Nephron (organoid): ENCODE data around the gene FSTL4.
A peak's percentile ranks its signal among the peaks of the same experiment; 100 is the strongest.

Source experiments
- H3K27ac Mint-ChIP-seq, 3 experiments: 2 replicates each; pipeline ENCODE4 v1.8.0; 2020; ENCODE audit warnings: mixed read lengths in 3 of 3, mild to moderate bottlenecking in 2 of 3, moderate library complexity in 1 of 3
- H3K27me3 Mint-ChIP-seq: 2 replicates; pipeline ENCODE4 v1.8.0; 2021; ENCODE audit warnings: low read depth, mild to moderate bottlenecking, moderate library complexity, mixed read lengths
- H3K36me3 Mint-ChIP-seq: 2 replicates; pipeline ENCODE4 v1.8.0; 2020; ENCODE audit warnings: low read depth, mixed read lengths
- H3K4me1 Mint-ChIP-seq: 2 replicates; pipeline ENCODE4 v1.8.0; 2020; ENCODE audit warnings: mixed read lengths
- H3K4me3 Mint-ChIP-seq, 3 experiments: 2 replicates each; pipeline ENCODE4 v1.8.0; 2020; ENCODE audit warnings: mild to moderate bottlenecking in 3 of 3, mixed read lengths in 3 of 3, moderate library complexity in 2 of 3
- H3K9me3 Mint-ChIP-seq: 2 replicates; pipeline ENCODE4 v1.8.0; 2020; ENCODE audit warnings: mixed read lengths
- CTCF ChIP-seq, 3 experiments: fragments of 200-600 bp; sonication (generic); IDR thresholded peaks; one replicate each; pipeline ENCODE4 v1.5.0; 2021; ENCODE audit warnings: antibody characterized with exemption in 3 of 3; ENCODE audit not compliant: unreplicated experiment in 3 of 3

The FSTL4 gene

GRCh38 chr5:133243196-133243595 is 369.1 kb downstream of the FSTL4 start:
- peaks cover 18% of the 10 kb centered on the region for H3K27me3 Mint-ChIP-seq
- peaks cover 25% of the 10 kb centered on the region for H3K4me1 Mint-ChIP-seq
- H3K9me3 Mint-ChIP-seq: no peaks in the 10 kb centered on the region
- no peaks in the 10 kb centered on the region for H3K36me3 Mint-ChIP-seq
- H3K4me3 Mint-ChIP-seq: no peak overlapping the region
- no peak for TF ChIP-seq CTCF (IDR thresholded peaks at IDR 0.05; ENCODE audit: unreplicated experiment in 3 of 3)
- peak overlapping the region in 1 of 3 experiments; percentile 11 for H3K27ac Mint-ChIP-seq

- Mint-ChIP-seq H3K27me3 (peaks cover 19% of the 10 kb centered on the region), H3K4me3 (no peak overlapping the region), H3K36me3 (no peaks in the 10 kb centered on the region), H3K27ac (no peak overlapping the region), H3K9me3 (no peaks in the 10 kb centered on the region), H3K4me1 (peaks cover 23% of the 10 kb centered on the region)
- no peak for TF ChIP-seq CTCF (IDR thresholded peaks at IDR 0.05; ENCODE audit: unreplicated experiment in 3 of 3)
Measured at GRCh38 chr5:133242221-133242835, 370.0 kb downstream of the FSTL4 start.

DNA sequence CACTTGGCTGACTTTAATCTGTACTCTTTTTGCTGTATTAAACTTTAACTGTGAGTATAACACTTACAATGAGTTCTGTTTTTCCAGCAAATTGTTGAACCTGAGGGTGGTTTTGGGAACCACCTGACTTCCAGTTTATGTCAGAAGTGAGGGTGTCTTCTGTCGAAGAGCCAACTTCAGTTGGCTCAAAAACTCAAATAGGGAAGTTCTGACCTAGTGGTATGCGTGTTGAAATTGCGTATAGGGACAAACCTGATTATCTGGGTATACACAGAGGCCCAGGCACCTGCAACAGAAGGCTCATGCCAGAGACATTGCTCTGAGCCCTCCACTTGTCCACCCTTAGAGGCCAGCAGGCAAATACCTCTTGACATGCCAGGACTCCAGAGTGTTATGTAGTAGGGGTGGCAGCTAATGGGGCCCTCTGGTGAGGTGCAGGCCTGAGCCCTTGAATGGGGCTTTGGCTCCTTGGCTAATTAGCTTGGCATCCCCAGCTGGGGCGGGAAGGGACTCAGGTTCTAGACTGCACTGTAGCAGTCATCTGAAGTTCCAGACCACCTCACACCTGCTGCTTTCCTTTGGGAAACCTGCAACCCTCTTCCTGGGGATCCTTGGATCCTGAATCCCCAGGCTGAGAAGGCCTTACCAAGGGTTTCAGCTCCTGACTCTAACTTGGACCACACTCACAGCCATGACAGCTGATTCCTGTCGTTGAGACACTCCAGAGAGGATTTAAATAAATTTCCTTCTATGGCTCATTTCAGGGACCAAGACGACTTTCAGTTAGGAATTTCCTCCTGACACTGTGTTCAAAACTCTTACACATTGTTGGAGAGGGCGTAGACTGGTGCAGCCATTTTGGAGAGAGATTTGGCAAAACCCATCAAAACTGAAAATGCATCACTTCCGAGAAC is 370.9 kb downstream of the FSTL4 start:
- Mint-ChIP-seq H3K4me1 (peaks cover 23% of the 10 kb centered on the region), H3K27ac (no peak overlapping the region), H3K4me3 (no peak overlapping the region), H3K27me3 (peaks cover 24% of the 10 kb centered on the region), H3K36me3 (no peaks in the 10 kb centered on the region), H3K9me3 (no peaks in the 10 kb centered on the region)
- TF ChIP-seq CTCF (IDR thresholded peaks at IDR 0.05; ENCODE audit: unreplicated experiment in 3 of 3): no peak

- peaks cover 29% of the 10 kb centered on the region for H3K27me3 Mint-ChIP-seq
- H3K4me1 Mint-ChIP-seq: peaks cover 15% of the 10 kb centered on the region
- H3K9me3 Mint-ChIP-seq: no peaks in the 10 kb centered on the region
- H3K4me3 Mint-ChIP-seq: no peak overlapping the region
- H3K36me3 Mint-ChIP-seq: no peaks in the 10 kb centered on the region
- H3K27ac Mint-ChIP-seq: no peak overlapping the region
- no peak for TF ChIP-seq CTCF (IDR thresholded peaks at IDR 0.05; ENCODE audit: unreplicated experiment in 3 of 3)
Measured at GRCh38 chr5:133240425-133241091, 371.8 kb downstream of the FSTL4 start.

- no peak overlapping the region for H3K27ac Mint-ChIP-seq
- H3K4me3 Mint-ChIP-seq: no peak overlapping the region
- H3K27me3 Mint-ChIP-seq: peaks cover 29% of the 10 kb centered on the region
- H3K4me1 Mint-ChIP-seq: peaks cover 8% of the 10 kb centered on the region
- no peak for TF ChIP-seq CTCF (IDR thresholded peaks at IDR 0.05; ENCODE audit: unreplicated experiment in 3 of 3)
- no peaks in the 10 kb centered on the region for H3K36me3 Mint-ChIP-seq
- H3K9me3 Mint-ChIP-seq: no peaks in the 10 kb centered on the region
Measured at GRCh38 chr5:133238426-133239205, 373.7 kb downstream of the FSTL4 start.
